ENCODE measurements around the gene TRPV3.

GRCh38 chr17:3505008-3505407 lies 52.6 kb downstream of the TRPV3 start:
- TF ChIP-seq CTCF (IDR thresholded peaks at IDR 0.05) (no peak), EZH2 (IDR thresholded peaks at IDR 0.05; ENCODE audit: borderline replicate concordance, insufficient read depth, low read depth, low read length, poor library complexity, severe bottlenecking) (no peak)
